HepG2 (cell line): ENCODE data around the gene PARP15. TPM values are rescaled to one million over a fixed set of nuclear protein-coding genes. Genes with fewer than 3 reads are reported as not detected.
A peak's percentile ranks its signal among the peaks of the same experiment; 100 is the strongest.

ENCODE experiments used
- CCDC6 ChIP-seq: sonication (generic); formaldehyde crosslinking; IDR thresholded peaks from 2 replicates; pipeline ENCODE4 v1.8.1; 2022; ENCODE audit warnings: mild to moderate bottlenecking, missing genetic modification reagents, moderate library complexity
- DDIT3 ChIP-seq: sonication (generic); formaldehyde crosslinking; IDR thresholded peaks from 2 replicates; pipeline ENCODE4 v1.4.0; 2020; ENCODE audit warnings: mild to moderate bottlenecking, missing genetic modification reagents
- EHMT2 ChIP-seq: fragments of 200-600 bp; sonication (generic); IDR thresholded peaks from 2 replicates; pipeline ENCODE4 v1.7.0; 2017; ENCODE audit warnings: antibody characterized with exemption, low read depth, low read length, borderline replicate concordance
- IKZF1 ChIP-seq: fragments of 450-650 bp; IDR thresholded peaks from 2 replicates; pipeline ENCODE4 v1.7.1; 2016
- MBD4 ChIP-seq: IDR thresholded peaks from 2 replicates; pipeline ENCODE4 v1.6.1; 2012; ENCODE audit warnings: low read length, inconsistent platforms, borderline replicate concordance
- NFIC ChIP-seq: IDR thresholded peaks from 2 replicates; pipeline ENCODE4 v1.6.1; 2012; ENCODE audit warnings: mild to moderate bottlenecking, low read length, inconsistent platforms
- RBFOX2 ChIP-seq: fragments of 200-400 bp; formaldehyde crosslinking; IDR thresholded peaks from 2 replicates; pipeline ENCODE4 v1.6.1; 2017; ENCODE audit warnings: low read depth, mild to moderate bottlenecking, low read length
- SAP130 ChIP-seq: IDR thresholded peaks from 2 replicates; pipeline ENCODE4 v1.6.1; 2016; ENCODE audit warnings: low read depth
- SCMH1 ChIP-seq: sonication (generic); formaldehyde crosslinking; IDR thresholded peaks from 2 replicates; pipeline ENCODE4 v1.9.0; 2021; ENCODE audit warnings: missing genetic modification reagents, mild to moderate bottlenecking, borderline replicate concordance
- SSRP1 ChIP-seq: IDR thresholded peaks from 2 replicates; pipeline ENCODE4 v1.6.1; 2016; ENCODE audit warnings: control low read depth
- ZMAT3 ChIP-seq: sonication (generic); formaldehyde crosslinking; conservative IDR thresholded peaks from 2 replicates; pipeline ENCODE4 v1.7.0; 2021; ENCODE audit warnings: missing genetic modification reagents
- ZNF234 ChIP-seq: sonication (generic); formaldehyde crosslinking; conservative IDR thresholded peaks from 2 replicates; pipeline ENCODE4 v1.5.1; 2020; ENCODE audit warnings: mild to moderate bottlenecking, missing genetic modification reagents
- ZNF567 ChIP-seq: sonication (generic); formaldehyde crosslinking; IDR thresholded peaks from 2 replicates; pipeline ENCODE4 v1.8.1; 2023; ENCODE audit warnings: mild to moderate bottlenecking, missing genetic modification reagents, borderline replicate concordance
- ZNF713 ChIP-seq: sonication (generic); formaldehyde crosslinking; IDR thresholded peaks from 2 replicates; pipeline ENCODE4 v1.4.0; 2020; ENCODE audit warnings: mild to moderate bottlenecking, missing genetic modification reagents
- ZNF737 ChIP-seq: sonication (generic); formaldehyde crosslinking; IDR thresholded peaks from 2 replicates; pipeline ENCODE4 v1.5.0; 2020; ENCODE audit warnings: missing genetic modification reagents, mild to moderate bottlenecking, borderline replicate concordance
- ZNF747 ChIP-seq: sonication (generic); formaldehyde crosslinking; IDR thresholded peaks from 2 replicates; pipeline ENCODE4 v1.8.1; 2023; ENCODE audit warnings: missing genetic modification reagents, mild to moderate bottlenecking, borderline replicate concordance
- ZNF777 ChIP-seq: sonication (generic); formaldehyde crosslinking; IDR thresholded peaks from 2 replicates; pipeline ENCODE4 v1.4.0; 2020; ENCODE audit warnings: missing genetic modification reagents
- ZNF878 ChIP-seq: sonication (generic); formaldehyde crosslinking; IDR thresholded peaks from 2 replicates; pipeline ENCODE4 v1.8.1; 2023; ENCODE audit warnings: mild to moderate bottlenecking, missing genetic modification reagents, moderate library complexity
- ZNF879 ChIP-seq: sonication (generic); formaldehyde crosslinking; IDR thresholded peaks from 2 replicates; pipeline ENCODE4 v1.8.1; 2023; ENCODE audit warnings: missing genetic modification reagents
- polyA plus RNA-seq, 8 experiments: library from polyadenylated mRNA; depleted of rRNA in 3 of 8; stranded (reverse) in 7 of 8; unstranded in 1 of 8; fragments of >200 nt; fragmentation: Illumina TruSeq in 4 of 8; extraction: Trizol in 4 of 8; gene quantifications; 2 replicates each; pipeline versions ENCODE4 v1.2.1 to v1.2.3, GENCODE V29; 2011 to 2016; ENCODE audit warnings: low read depth in 4 of 8, missing spikeins in 1 of 8, mixed read lengths in 1 of 8; ENCODE audit not compliant: insufficient read depth in 1 of 8
- total RNA-seq, 5 experiments: library from RNA; depleted of rRNA; stranded (reverse); fragments of >200 nt; fragmentation: Illumina TruSeq; extraction: Trizol; gene quantifications; 2 replicates each; pipeline ENCODE4 v1.2.3, GENCODE V29; 2016; ENCODE audit warnings: low read depth in 1 of 5
- TF ChIP-seq, protein P1 (sequence below): sonication (generic); formaldehyde crosslinking; IDR thresholded peaks from 2 replicates; pipeline ENCODE4 v1.9.0; 2022; ENCODE audit warnings: missing genetic modification reagents, mild to moderate bottlenecking, borderline replicate concordance
- TF ChIP-seq, protein P2 (sequence below): sonication (generic); formaldehyde crosslinking; conservative IDR thresholded peaks from 2 replicates; pipeline ENCODE4 v1.8.0; 2022; ENCODE audit warnings: missing genetic modification reagents
- TF ChIP-seq, protein P3 (sequence below): sonication (generic); formaldehyde crosslinking; IDR thresholded peaks from 2 replicates; pipeline ENCODE4 v1.8.0; 2022; ENCODE audit warnings: low read depth, missing genetic modification reagents

The PARP15 gene
- total and polyA plus RNA-seq, 2 of the 13 experiments (the other 11 are each of a cell fraction or from before 2014, with no cell fraction given) = 0.02 TPM; not detected in 1

GRCh38 chr3:122564155-122564912 is 13.1 kb upstream of the PARP15 start, which contains the start of the genes DTX3L and PARP9 (continued):
- TF ChIP-seq SCMH1 (CRISPR knock-in tag) = no peak
- TF ChIP-seq DDIT3 (CRISPR knock-in tag) = no peak
- TF ChIP-seq CCDC6 (CRISPR knock-in tag) = no peak
- TF ChIP-seq MBD4 = no peak
- peak; percentile 84 for TF ChIP-seq SAP130 (CRISPR knock-in tag)
- TF ChIP-seq ZNF737 (CRISPR knock-in tag) = peak; percentile 78; the same call in 1 of the 2 replicates
- TF ChIP-seq ZNF879 (CRISPR knock-in tag) = no peak
- TF ChIP-seq, protein P1, sequence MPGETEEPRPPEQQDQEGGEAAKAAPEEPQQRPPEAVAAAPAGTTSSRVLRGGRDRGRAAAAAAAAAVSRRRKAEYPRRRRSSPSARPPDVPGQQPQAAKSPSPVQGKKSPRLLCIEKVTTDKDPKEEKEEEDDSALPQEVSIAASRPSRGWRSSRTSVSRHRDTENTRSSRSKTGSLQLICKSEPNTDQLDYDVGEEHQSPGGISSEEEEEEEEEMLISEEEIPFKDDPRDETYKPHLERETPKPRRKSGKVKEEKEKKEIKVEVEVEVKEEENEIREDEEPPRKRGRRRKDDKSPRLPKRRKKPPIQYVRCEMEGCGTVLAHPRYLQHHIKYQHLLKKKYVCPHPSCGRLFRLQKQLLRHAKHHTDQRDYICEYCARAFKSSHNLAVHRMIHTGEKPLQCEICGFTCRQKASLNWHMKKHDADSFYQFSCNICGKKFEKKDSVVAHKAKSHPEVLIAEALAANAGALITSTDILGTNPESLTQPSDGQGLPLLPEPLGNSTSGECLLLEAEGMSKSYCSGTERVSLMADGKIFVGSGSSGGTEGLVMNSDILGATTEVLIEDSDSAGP (CRISPR knock-in tag) = peak; percentile 84; the same call in 1 of the 2 replicates
- no peak for TF ChIP-seq ZNF713
- TF ChIP-seq IKZF1 = no peak
- TF ChIP-seq ZMAT3 (CRISPR knock-in tag) = no peak
- TF ChIP-seq ZNF567 (CRISPR knock-in tag) = peak; percentile 88; the same call in 1 of the 2 replicates
- TF ChIP-seq ZNF747 (CRISPR knock-in tag) = 0 out of 2 replicates have a peak, but pooled peaks have one; percentile 83
- TF ChIP-seq NFIC = no peak
- peak; percentile 88 for TF ChIP-seq RBFOX2
- peak; percentile 61; the same call in 1 of the 2 replicates for TF ChIP-seq ZNF777 (CRISPR knock-in tag)
- 0 out of 2 replicates have a peak, but pooled peaks have one; percentile 53 for TF ChIP-seq ZNF878 (CRISPR knock-in tag)
- TF ChIP-seq, protein P2, sequence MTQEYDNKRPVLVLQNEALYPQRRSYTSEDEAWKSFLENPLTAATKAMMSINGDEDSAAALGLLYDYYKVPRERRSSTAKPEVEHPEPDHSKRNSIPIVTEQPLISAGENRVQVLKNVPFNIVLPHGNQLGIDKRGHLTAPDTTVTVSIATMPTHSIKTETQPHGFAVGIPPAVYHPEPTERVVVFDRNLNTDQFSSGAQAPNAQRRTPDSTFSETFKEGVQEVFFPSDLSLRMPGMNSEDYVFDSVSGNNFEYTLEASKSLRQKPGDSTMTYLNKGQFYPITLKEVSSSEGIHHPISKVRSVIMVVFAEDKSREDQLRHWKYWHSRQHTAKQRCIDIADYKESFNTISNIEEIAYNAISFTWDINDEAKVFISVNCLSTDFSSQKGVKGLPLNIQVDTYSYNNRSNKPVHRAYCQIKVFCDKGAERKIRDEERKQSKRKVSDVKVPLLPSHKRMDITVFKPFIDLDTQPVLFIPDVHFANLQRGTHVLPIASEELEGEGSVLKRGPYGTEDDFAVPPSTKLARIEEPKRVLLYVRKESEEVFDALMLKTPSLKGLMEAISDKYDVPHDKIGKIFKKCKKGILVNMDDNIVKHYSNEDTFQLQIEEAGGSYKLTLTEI (CRISPR knock-in tag) = no peak
- TF ChIP-seq, protein P3, sequence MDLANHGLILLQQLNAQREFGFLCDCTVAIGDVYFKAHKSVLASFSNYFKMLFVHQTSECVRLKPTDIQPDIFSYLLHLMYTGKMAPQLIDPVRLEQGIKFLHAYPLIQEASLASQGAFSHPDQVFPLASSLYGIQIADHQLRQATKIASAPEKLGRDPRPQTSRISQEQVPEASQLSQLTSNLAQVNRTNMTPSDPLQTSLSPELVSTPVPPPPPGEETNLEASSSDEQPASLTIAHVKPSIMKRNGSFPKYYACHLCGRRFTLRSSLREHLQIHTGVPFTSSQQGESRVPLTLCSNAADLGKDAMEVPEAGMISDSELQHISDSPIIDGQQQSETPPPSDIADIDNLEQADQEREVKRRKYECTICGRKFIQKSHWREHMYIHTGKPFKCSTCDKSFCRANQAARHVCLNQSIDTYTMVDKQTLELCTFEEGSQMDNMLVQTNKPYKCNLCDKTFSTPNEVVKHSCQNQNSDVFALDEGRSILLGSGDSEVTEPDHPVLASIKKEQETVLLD = no peak
- TF ChIP-seq ZNF234 (CRISPR knock-in tag) = no peak
- TF ChIP-seq SSRP1 (CRISPR knock-in tag) = no peak
- TF ChIP-seq EHMT2 = no peak
